Suprapubic skin (tissue), 3 donors: Measurements from ENCODE around the gene TMC3.

Source experiments
- POLR2A ChIP-seq, 2 donors: fragments of 450-650 bp; IDR thresholded peaks; one replicate each; pipeline ENCODE4 v1.6.1; 2017; ENCODE audit warnings: antibody characterized with exemption in 2 of 2, mild to moderate bottlenecking in 2 of 2, moderate library complexity in 2 of 2
- TF ChIP-seq, protein P1 (sequence below), 2 donors: fragments of 200-600 bp in 1 of 2; fragments of 450-650 bp in 1 of 2; sonication (generic) in 1 of 2; IDR thresholded peaks; one replicate each; pipeline ENCODE4 v1.5.1; 2016 to 2019; ENCODE audit warnings: antibody characterized with exemption in 2 of 2, mild to moderate bottlenecking in 1 of 2, moderate library complexity in 1 of 2

DNA sequence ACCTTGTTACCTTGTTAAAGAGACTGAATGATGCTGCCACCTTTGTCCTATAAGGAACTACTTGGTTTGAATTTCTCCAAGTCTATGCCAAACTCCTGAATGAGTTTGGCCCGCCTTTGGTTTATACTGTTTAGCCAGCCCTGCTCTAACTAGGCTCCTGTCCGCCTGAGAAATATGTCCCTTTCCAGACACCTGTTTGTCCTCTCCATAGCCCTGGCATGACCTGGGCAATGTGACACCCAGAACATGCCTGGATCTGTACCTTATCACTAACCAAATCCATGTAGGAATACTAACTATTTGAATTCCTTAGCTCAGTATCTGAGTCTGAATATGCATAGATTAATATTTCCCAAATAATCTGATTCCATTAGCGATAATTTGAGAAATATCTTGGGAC is 24.4 kb upstream of the TMC3 start:
- TF ChIP-seq, protein P1, sequence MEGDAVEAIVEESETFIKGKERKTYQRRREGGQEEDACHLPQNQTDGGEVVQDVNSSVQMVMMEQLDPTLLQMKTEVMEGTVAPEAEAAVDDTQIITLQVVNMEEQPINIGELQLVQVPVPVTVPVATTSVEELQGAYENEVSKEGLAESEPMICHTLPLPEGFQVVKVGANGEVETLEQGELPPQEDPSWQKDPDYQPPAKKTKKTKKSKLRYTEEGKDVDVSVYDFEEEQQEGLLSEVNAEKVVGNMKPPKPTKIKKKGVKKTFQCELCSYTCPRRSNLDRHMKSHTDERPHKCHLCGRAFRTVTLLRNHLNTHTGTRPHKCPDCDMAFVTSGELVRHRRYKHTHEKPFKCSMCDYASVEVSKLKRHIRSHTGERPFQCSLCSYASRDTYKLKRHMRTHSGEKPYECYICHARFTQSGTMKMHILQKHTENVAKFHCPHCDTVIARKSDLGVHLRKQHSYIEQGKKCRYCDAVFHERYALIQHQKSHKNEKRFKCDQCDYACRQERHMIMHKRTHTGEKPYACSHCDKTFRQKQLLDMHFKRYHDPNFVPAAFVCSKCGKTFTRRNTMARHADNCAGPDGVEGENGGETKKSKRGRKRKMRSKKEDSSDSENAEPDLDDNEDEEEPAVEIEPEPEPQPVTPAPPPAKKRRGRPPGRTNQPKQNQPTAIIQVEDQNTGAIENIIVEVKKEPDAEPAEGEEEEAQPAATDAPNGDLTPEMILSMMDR (IDR thresholded peaks at IDR 0.05): no peak
- TF ChIP-seq POLR2A (IDR thresholded peaks at IDR 0.05): no peak
